Stimulated activated CD4-positive, alpha-beta T cell treated with anti-CD3 and anti-CD28 coated beads, Interleukin-15, amount 100 ng/mL, for 24 hours (primary cell): ENCODE data around the gene ZNF827.

ENCODE experiments used
- DNase-seq: peaks from one replicate; pipeline ENCODE4 v3.0.0-alpha.2; 2020

ZNF827 gene

GRCh38 chr4:145931403-145931802, 7.2 kb downstream of the ZNF827 start:
- DNase-seq: no peak

GRCh38 chr4:145930592-145930991, 8.0 kb downstream of the ZNF827 start:
- no peak for DNase-seq

DNA sequence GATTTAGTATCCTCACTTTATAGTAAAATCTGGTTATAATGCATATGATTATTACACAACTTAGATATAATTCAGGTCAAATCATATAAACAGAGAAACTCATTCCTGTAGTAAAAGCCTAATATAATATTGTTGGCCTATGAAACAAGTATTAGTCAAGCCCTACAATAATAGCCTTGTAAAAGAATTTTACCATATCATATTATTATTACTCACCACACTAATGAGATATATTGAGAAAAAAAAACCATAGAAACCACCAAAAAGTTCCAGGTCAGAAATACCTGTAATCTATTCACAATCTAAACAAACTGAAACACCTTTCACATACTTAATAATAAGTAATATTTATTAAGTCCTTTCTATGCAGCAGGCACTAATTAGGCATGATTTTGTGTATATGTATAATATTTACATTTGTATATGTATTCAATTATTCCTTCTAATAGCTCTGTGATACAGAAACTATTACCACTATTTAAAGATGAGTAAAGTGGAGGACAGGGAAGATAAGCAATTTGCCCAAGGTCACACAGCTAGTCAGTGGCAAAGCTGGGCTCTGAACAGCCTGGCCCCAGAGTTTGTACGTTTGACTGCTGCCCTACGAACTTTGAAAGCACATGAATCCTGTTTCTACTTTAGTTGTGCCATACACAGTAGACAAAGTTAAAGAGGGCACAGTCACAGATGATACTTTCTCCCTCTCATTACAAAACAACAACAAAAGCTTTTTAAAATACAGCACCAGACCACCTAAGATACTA, 9.0 kb downstream of the ZNF827 start:
- no peak for DNase-seq

GRCh38 chr4:145928748-145929147, 9.9 kb downstream of the ZNF827 start:
- no peak for DNase-seq

- DNase-seq: no peak
Measured at GRCh38 chr4:145927030-145927429, 11.6 kb downstream of the ZNF827 start.

GRCh38 chr4:145921231-145921630, 17.4 kb downstream of the ZNF827 start:
- DNase-seq: no peak

GRCh38 chr4:145920205-145920604, 18.4 kb downstream of the ZNF827 start:
- no peak for DNase-seq

DNA sequence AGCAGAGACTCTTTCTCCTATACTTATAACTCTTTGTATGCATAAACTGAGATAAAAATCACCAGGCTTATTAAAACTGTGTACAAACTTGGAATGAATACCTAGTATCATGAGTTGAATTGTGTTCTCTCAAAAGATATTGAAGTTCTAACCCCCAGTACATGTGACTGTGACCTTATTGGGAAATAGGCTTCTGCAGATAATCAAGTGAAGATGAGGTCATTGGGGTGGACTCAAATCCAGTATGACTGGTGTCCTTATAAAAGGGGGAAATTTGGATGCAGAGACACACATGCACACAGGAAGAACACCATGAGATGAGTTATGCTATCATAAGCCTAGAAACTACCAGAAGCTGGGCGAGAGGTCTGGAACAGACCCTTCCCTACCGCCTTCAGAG, 26.2 kb downstream of the ZNF827 start:
- DNase-seq: no peak

- DNase-seq: no peak
Measured at GRCh38 chr4:145909773-145910172, 28.9 kb downstream of the ZNF827 start.

GRCh38 chr4:145909281-145909715, 29.3 kb downstream of the ZNF827 start:
- no peak for DNase-seq

- no peak for DNase-seq
Measured at GRCh38 chr4:145907812-145908211, 30.8 kb downstream of the ZNF827 start.

GRCh38 chr4:145907390-145907789, 31.2 kb downstream of the ZNF827 start:
- DNase-seq: no peak

GRCh38 chr4:145904413-145905177, 34.0 kb downstream of the ZNF827 start:
- DNase-seq: no peak

DNA sequence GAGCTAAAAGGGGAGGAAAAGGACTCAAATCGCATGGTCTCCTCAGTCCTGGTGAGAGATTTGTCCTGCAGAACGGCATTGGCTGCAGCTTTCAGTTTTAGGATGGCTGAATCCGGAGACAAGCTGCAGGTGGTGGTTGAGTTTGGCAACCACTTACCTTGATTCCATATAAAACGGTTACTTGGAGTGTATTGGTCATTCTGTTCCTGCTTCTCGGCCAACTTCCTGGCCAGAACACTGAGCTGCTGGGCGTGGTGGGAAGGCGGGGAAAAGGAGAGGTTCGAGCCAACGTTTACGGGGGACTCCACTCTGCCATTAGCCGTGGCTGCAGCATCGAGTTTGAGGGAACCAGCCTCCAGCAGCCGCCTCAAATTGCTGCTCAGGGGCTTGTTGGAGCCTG, 36.1 kb downstream of the ZNF827 start:
- DNase-seq: no peak

DNA sequence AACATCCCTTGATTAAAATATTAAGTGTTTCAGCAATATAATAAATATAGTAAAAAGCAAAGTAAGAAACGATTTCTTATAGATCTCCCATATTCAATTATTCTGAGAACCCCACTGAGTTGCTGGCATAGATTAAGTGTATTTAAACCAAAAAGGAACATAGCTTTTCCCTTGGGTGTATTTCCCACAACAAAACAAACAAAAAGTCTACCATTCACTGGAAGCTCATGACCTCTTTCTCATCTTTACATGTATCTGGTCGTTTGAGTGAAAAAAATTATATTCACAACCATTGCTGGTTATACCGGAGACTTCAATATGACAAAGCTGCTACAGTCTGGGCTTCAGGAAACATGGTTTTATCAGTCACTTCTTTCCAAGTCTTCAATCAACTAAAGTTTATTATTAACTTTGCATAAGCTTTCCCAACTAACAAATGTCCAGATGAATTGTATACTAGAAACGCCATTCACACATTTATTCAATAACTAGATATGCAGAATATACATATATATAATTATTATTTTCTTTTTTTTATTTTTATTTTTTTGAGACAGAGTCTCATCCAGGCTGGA, 38.6 kb downstream of the ZNF827 start:
- DNase-seq: no peak

DNA sequence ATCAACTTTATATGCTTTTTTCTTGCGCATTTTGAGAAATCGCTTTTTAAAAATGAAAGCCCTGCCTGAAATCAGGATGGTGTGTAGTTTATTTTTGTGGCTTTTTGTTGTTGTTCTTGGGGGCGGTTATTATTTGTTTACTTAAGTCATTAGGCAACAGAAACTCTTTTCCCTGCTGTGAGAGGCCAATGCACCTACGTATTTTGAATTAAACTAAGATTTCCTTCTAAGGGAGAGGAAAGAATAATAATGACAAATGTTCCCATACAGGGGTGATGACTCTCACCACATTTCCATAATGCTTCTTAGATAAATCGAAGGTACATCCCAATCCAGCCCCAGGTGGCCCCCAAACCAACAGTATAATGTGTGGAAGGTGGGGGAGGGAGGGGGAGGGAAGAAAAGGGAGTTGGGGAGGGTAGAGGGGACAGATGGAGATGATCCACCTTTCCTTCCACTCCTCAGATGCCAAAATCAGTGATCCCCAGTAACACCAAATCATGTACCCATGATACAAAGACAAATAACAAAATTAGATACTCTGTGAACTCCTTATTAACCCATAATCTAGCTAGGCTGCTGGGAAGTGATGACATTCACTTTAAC, 39.6 kb downstream of the ZNF827 start:
- no peak for DNase-seq

DNA sequence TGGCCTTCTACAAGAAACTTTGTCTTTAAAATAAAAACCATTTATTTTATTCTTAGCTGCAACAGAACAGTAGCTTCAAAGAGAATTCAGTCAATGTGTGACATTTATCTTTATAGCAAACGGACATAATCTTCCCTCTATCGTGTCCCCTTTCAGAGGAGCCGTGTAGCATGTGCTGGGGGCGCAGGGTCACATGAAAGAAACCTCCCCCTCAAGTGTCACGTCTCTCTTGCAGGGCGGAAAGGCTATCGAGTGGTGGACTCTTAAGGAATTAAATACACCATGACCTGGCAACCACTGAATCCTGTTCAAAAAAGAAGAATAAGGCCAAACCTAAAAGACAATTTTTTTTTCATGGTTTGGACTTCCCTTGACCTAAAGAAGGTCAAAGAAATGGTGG, 40.2 kb downstream of the ZNF827 start:
- no peak for DNase-seq

DNA sequence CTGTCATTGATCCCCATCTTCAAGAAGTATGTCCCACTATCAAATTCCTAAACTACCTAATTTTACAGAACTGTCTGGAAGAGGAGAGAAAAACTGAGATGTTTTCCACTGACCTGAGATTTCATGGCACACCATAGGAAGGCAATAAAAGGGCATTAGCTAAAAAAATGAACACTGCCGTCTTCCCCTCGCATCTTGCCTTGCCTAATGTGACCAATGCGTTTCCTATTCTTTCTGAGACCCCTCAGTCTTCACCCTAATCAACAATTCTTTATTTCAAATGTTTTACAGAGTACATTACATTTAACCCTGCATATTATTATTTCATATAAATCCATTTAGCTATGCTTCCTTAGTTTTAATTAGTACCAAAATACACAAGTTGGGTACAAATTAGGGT, 43.6 kb downstream of the ZNF827 start:
- DNase-seq: no peak

DNA sequence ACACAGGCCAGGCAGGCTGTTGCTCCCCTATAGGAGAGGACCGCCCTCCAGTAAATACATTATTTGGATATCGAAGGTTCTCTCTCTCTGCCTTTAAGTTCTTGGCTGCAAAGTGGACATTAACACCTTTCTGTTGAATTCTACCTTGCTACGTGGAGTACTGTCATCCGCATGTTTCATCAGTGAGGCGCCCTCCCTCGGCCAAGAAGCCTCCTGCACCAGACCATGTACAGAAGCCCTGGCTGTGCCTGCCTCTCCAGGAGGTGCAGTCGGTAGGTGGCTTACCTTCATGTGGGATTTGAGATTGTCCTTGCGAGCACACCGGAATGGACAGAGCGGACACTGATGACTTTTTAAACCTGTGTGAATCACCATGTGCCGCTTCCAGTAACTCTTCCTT, 46.7 kb downstream of the ZNF827 start:
- DNase-seq: no peak

- DNase-seq: no peak
Measured at GRCh38 chr4:145890689-145891088, 47.9 kb downstream of the ZNF827 start.

GRCh38 chr4:145888393-145888792, 50.2 kb downstream of the ZNF827 start:
- no peak for DNase-seq

GRCh38 chr4:145887241-145887991, 51.2 kb downstream of the ZNF827 start:
- no peak for DNase-seq

DNA sequence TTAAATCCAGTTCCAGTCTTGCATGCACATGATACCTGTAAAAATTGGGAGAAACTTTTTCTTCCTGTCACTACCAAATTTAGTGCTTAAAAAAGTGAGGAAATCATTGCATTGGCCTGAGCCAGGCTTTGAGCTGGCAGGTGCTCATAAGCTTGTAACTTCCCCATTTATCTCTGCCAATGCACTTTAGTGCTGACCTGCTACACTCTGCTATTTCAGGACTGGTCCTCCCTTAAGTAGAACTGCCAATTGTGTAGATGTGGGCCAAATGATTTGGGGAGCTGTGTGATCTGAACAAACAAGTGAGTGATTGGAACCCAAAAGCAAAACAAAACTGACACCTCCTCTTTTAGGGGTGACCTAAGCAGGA, 51.8 kb downstream of the ZNF827 start:
- no peak for DNase-seq
